ENCODE data around the gene TMUB1.

DNA sequence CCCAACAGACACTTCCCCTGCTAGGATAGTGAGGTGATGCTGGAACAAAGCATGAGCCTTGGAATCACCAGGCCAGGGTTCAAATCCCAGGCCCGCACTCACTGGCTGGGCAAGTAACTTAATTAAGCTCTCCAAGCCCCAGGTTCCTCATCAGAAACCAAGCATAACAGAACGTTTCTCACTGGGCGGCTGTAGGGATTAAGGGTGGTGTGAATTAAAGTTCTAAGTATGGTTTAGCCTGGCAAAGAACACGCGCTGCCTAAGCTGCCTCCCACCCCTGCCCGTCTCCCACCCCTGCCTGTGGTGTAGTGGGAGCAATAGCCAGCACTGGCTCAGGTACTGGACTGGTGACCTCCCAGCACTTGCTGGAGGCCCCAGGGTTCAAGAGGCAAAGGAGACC, 18.3 kb downstream of the TMUB1 start:
- TF ChIP-seq CTCF (IDR thresholded peaks at IDR 0.05): no peak
- no peak for TF ChIP-seq POLR2A (IDR thresholded peaks at IDR 0.05)
